Thyroid gland (tissue), 4 donors: ENCODE data around the gene INAVA. TPM values are rescaled to one million over a fixed set of nuclear protein-coding genes. Genes with fewer than 3 reads are reported as not detected.
A peak's percentile ranks its signal among the peaks of the same experiment; 100 is the strongest.

ENCODE experiments used
- DNase-seq, 2 donors: peaks; one replicate each; pipeline ENCODE4 v3.0.0-alpha.2; 2019
- H3K27ac ChIP-seq, 3 donors: fragments of 200-600 bp; sonication (generic); 1 replicate in 2 of 3; 2 replicates in 1 of 3; pipeline ENCODE4 v1.5.1; 2016 to 2019; ENCODE audit warnings: mild to moderate bottlenecking in 1 of 3, moderate library complexity in 1 of 3
- H3K27me3 ChIP-seq: fragments of 200-600 bp; sonication (generic); one replicate; pipeline ENCODE4 v1.5.1; 2019
- H3K36me3 ChIP-seq, 2 donors: fragments of 200-600 bp; sonication (generic); one replicate each; pipeline ENCODE4 v1.5.1; 2016 to 2019
- H3K4me1 ChIP-seq, 2 donors: fragments of 200-600 bp; sonication (generic); one replicate each; pipeline ENCODE4 v1.5.1; 2017 to 2019
- H3K4me3 ChIP-seq, 3 donors: fragments of 200-600 bp; sonication (generic); replicated peaks in 1 of 3; 1 replicate in 2 of 3; 2 replicates in 1 of 3; pipeline ENCODE4 v1.5.1; 2016; ENCODE audit warnings: mild to moderate bottlenecking in 1 of 3
- H3K9me3 ChIP-seq: fragments of 200-600 bp; sonication (generic); one replicate; pipeline ENCODE4 v1.5.1; 2017
- POLR2A ChIP-seq, 2 donors: fragments of 450-650 bp; IDR thresholded peaks; one replicate each; pipeline ENCODE4 v1.6.1; 2017; ENCODE audit warnings: antibody characterized with exemption in 2 of 2, mild to moderate bottlenecking in 2 of 2, moderate library complexity in 1 of 2
- whole genome bisulfite sequencing, 2 donors: methylation state at CpG; one replicate each; pipeline ENCODE4 v1.1.5; 2017; 5-methylcytosine and 5-hydroxymethylcytosine counted together
- intact Hi-C: fragments of 100-400 bp; cut with DNase I; formaldehyde crosslinking; loops from one replicate; pipeline ENCODE4 v1.15.1; 2023
- total RNA-seq, 4 donors: library from RNA; depleted of rRNA; stranded (reverse); fragments of >200 nt; gene quantifications; one replicate each; pipeline ENCODE4 v1.2.3, GENCODE V29; 2016
- TF ChIP-seq, protein P1 (sequence below), 6 experiments: fragments of 200-600 bp in 3 of 6; fragments of 450-650 bp in 3 of 6; sonication (generic) in 3 of 6; IDR thresholded peaks; one replicate each; pipeline ENCODE4 v1.5.1; 2016 to 2019; ENCODE audit warnings: antibody characterized with exemption in 6 of 6, mild to moderate bottlenecking in 2 of 6, inconsistent platforms in 1 of 6, moderate library complexity in 1 of 6

INAVA gene
- total RNA-seq, 4 donors from 2014 or later = 0.27 TPM; not detected in 3

DNA sequence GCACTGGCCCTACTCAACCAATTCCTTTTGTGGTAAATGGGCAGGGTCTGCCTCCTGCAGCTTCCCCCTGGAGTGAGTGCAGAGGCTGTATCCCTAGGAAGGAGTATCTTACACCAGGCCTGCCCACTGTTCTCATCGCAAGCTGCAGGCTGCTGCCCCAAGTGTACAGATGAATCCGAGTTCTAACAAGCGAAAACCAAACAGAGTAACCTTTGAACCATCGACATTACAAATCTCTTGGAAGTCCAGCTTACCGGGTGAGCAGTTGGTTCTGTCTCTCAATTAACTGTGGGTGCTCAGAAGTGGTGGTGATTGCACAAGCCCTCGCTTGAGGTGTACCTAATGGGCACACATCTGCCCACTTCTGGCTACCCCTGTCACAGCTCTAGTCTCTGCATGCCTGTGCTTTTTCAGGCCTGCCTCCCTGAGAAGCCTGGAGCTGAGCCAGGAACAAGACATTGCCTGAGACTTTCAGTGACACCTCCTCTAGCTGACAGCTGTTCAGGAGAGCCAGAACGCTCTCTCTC lies 22.7 kb downstream of the INAVA start:
- TF ChIP-seq, protein P1, sequence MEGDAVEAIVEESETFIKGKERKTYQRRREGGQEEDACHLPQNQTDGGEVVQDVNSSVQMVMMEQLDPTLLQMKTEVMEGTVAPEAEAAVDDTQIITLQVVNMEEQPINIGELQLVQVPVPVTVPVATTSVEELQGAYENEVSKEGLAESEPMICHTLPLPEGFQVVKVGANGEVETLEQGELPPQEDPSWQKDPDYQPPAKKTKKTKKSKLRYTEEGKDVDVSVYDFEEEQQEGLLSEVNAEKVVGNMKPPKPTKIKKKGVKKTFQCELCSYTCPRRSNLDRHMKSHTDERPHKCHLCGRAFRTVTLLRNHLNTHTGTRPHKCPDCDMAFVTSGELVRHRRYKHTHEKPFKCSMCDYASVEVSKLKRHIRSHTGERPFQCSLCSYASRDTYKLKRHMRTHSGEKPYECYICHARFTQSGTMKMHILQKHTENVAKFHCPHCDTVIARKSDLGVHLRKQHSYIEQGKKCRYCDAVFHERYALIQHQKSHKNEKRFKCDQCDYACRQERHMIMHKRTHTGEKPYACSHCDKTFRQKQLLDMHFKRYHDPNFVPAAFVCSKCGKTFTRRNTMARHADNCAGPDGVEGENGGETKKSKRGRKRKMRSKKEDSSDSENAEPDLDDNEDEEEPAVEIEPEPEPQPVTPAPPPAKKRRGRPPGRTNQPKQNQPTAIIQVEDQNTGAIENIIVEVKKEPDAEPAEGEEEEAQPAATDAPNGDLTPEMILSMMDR (IDR thresholded peaks at IDR 0.05) = no peak
- no peak for TF ChIP-seq POLR2A (IDR thresholded peaks at IDR 0.05)
- H3K36me3 ChIP-seq = no peaks in the 10 kb centered on the region
- DNase-seq = peak; percentile 5 to 14
- H3K27ac ChIP-seq = no peak overlapping the region
- H3K4me3 ChIP-seq = no peak overlapping the region
- no peaks in the 10 kb centered on the region for H3K9me3 ChIP-seq
- 54 to 68% methylated on average over 6 to 7 of the region's 7 CpGs for WGBS, 2 donors
- no peaks in the 10 kb centered on the region for H3K27me3 ChIP-seq
- intact Hi-C loops = no loop called here
- no peaks in the 10 kb centered on the region for H3K4me1 ChIP-seq

DNA sequence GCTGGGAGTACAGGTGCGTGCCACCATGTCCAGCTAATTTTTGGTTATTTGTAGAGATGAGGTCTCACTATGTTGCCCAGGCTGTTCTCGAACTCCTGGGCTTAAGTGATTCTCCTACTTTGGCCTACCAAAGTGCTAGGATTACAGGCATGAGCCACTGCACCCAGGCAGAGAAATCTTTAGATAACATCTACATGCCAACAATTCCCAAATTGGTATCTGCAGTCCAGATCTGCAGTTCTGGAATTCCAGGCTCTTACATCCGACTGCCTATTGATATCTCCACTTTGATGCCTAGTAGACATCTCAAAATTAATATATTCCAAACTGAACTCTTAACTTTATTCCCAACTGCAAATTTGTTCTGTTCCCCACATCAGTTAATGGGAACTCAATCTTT lies 23.3 kb downstream of the INAVA start:
- intact Hi-C loops = no loop called here
- no peak overlapping the region for H3K27ac ChIP-seq
- no peaks in the 10 kb centered on the region for H3K9me3 ChIP-seq
- DNase-seq = no peak
- 97 to 98% methylated on average over 3 of the region's 3 CpGs for WGBS, 2 donors
- no peaks in the 10 kb centered on the region for H3K27me3 ChIP-seq
- H3K4me1 ChIP-seq = no peaks in the 10 kb centered on the region
- H3K4me3 ChIP-seq = no peak overlapping the region
- no peak for TF ChIP-seq POLR2A (IDR thresholded peaks at IDR 0.05)
- TF ChIP-seq, protein P1 (IDR thresholded peaks at IDR 0.05) = no peak
- no peaks in the 10 kb centered on the region for H3K36me3 ChIP-seq

DNA sequence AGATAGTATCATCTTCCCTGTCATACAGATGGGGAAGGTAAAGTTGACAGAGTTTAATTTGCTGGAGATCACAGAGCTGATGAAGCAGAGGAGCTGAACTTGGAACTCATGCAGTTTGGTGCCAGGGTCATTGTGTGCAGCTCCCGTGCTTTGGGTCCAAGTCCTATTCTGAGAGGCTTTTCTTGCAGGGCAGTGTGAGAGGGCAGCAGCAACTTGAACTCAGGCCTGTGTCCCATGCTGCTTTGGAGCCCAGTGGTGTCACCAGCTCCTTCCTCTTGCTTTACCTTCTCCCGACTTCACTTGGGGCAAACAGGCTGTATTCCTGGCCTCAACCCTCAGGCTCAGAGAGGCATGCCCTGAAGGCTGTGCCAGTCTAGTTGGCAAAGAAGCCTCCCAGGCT lies 24.7 kb downstream of the INAVA start:
- TF ChIP-seq, protein P1 (IDR thresholded peaks at IDR 0.05) = no peak
- TF ChIP-seq POLR2A (IDR thresholded peaks at IDR 0.05) = no peak
- WGBS, 2 donors = 91 to 92% methylated on average over 2 of the region's 2 CpGs
- H3K36me3 ChIP-seq = no peaks in the 10 kb centered on the region
- no peaks in the 10 kb centered on the region for H3K9me3 ChIP-seq
- intact Hi-C loops = no loop called here
- H3K4me1 ChIP-seq = no peaks in the 10 kb centered on the region
- no peaks in the 10 kb centered on the region for H3K27me3 ChIP-seq
- no peak overlapping the region for H3K4me3 ChIP-seq
- no peak for DNase-seq
- no peak overlapping the region for H3K27ac ChIP-seq

DNA sequence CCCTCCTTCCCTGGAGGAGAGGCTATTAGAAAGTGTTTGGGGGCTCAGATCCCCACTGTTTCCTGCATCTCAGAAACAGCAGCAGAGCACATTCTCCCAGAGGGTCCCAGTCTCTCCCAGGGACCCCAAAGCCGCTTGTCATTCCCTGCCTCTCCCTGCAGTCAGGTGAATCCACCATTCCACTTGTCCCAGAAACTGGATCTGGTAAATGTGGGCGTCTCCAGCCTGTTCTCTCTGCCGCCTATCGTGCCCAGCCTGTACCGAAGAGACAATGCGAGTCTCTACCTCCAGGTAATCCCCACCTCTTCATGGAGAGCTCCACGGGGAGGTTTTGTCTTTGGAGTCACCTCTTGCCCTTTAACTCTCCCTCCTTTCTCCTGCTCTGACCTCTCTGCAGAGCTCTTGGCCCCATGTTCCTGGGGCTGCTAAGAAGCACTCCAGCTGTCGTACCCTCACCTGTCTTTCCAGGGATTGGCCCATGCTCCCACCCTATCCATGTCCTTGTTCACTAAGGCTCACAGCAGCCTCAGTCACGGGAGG lies 26.9 kb downstream of the INAVA start:
- Histone ChIP-seq H3K27me3 (no peaks in the 10 kb centered on the region), H3K36me3 (no peaks in the 10 kb centered on the region), H3K27ac (no peak overlapping the region), H3K4me3 (no peak overlapping the region), H3K9me3 (no peaks in the 10 kb centered on the region), H3K4me1 (no peaks in the 10 kb centered on the region)
- no peak for DNase-seq
- intact Hi-C loops = no loop called here
- no peak for TF ChIP-seq POLR2A (IDR thresholded peaks at IDR 0.05)
- TF ChIP-seq, protein P1 (IDR thresholded peaks at IDR 0.05) = no peak
- 78 to 90% methylated on average over 9 of the region's 9 CpGs for WGBS, 2 donors

DNA sequence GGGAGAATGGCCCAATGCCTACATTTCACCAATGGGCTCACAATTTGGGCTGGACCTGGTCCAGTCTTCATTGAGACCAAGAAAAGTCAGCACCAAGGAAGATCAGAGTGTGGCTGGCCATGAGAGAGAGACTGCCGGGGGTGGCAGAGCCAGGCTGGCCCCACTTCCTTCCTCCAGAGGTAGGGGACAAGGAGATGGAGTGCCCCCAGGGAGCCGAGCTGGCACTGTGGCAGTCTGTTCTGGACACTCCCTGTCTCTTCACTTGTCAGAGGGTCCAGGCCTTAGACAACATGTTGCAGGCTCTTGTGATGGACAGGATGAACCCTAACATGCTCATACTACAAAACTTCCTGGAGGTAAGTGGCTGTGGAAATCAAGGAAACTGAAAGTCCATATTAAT lies 27.7 kb downstream of the INAVA start:
- no peaks in the 10 kb centered on the region for H3K4me1 ChIP-seq
- H3K4me3 ChIP-seq = no peak overlapping the region
- intact Hi-C loops = no loop called here
- WGBS, 2 donors = 69 to 90% methylated on average over 2 of the region's 2 CpGs
- no peaks in the 10 kb centered on the region for H3K9me3 ChIP-seq
- no peaks in the 10 kb centered on the region for H3K27me3 ChIP-seq
- no peak for DNase-seq
- no peaks in the 10 kb centered on the region for H3K36me3 ChIP-seq
- TF ChIP-seq, protein P1 (IDR thresholded peaks at IDR 0.05) = no peak
- no peak for TF ChIP-seq POLR2A (IDR thresholded peaks at IDR 0.05)
- no peak overlapping the region for H3K27ac ChIP-seq
